ENCODE data around the gene CCDC171. TPM values are rescaled to one million over a fixed set of nuclear protein-coding genes. Genes with fewer than 3 reads are reported as not detected.

CCDC171 gene
- total and polyA plus RNA-seq, 2 experiments from 2014 or later: 4.4 to 5.1 TPM

DNA sequence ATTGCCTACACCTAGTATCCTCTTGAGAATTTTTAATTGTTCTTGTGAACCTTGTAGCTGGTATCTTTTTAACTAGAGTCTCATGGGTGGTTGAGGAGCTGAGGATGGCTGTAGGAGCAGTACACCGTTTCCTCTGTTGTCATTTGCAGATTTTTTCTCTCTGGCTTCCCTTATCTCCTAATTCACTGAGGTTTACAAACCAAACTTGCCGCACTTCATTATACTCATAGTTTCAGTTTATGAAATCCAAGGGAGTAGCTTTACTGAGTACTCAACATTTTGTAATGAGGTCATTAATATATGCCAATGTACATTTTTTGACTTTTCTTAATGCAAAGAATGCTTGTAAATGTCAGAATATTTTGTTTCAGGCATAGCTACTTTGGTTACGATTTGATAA is 154.2 kb downstream of the CCDC171 start (continued):
- TF ChIP-seq CTCF (conservative IDR thresholded peaks at IDR 0.05; ENCODE audit: low read depth in 2 of 2): no peak
- TF ChIP-seq CREB1 (CRISPR knock-in tag; IDR thresholded peaks at IDR 0.05; ENCODE audit: low read depth): no peak
- TF ChIP-seq, protein P1, sequence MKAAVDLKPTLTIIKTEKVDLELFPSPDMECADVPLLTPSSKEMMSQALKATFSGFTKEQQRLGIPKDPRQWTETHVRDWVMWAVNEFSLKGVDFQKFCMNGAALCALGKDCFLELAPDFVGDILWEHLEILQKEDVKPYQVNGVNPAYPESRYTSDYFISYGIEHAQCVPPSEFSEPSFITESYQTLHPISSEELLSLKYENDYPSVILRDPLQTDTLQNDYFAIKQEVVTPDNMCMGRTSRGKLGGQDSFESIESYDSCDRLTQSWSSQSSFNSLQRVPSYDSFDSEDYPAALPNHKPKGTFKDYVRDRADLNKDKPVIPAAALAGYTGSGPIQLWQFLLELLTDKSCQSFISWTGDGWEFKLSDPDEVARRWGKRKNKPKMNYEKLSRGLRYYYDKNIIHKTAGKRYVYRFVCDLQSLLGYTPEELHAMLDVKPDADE (IDR thresholded peaks at IDR 0.05): no peak
- no peak for TF ChIP-seq NANOG (IDR thresholded peaks at IDR 0.05; ENCODE audit: borderline replicate concordance)
- TF ChIP-seq EZH2phosphoT487 (IDR thresholded peaks at IDR 0.05; ENCODE audit: unreplicated experiment): no peak
- TF ChIP-seq POLR2AphosphoS5 (IDR thresholded peaks at IDR 0.05; ENCODE audit: low read depth): no peak
- no peak for TF ChIP-seq STAT1 (IDR thresholded peaks at IDR 0.05; ENCODE audit: unreplicated experiment)
- TF ChIP-seq EZH2 (IDR thresholded peaks at IDR 0.05; ENCODE audit: low read depth, unreplicated experiment): no peak
- no peak for TF ChIP-seq ZNF114 (CRISPR knock-in tag; IDR thresholded peaks at IDR 0.05)

DNA sequence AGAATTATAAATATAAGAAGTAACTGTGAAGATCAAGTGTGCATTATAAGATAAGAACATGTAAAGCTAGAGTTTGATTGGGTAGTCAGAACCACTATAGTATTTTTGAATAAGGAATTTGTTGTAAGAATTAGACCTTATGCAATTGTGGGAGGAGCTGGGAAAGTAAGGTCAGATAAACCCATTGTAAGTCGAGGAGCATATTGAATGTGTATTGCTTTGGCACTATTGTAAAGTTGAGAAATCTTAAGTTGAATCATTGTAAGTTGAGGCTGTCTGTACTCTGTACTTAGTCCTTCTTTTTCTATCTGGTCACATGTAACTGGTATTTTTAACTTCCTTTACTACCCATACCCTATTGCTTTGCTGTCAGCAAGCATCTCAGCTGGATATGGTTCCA is 158.7 kb downstream of the CCDC171 start:
- Histone ChIP-seq H3K4me2 (no peak overlapping the region), H2AFZ (no peak overlapping the region), H3K9me2 (ENCODE audit: insufficient read depth) (no peaks in the 10 kb centered on the region; the same call in 1 of the 2 replicates), H3K36me3 (ENCODE audit: insufficient read depth) (no peaks in the 10 kb centered on the region), H4K20me1 (replicated peaks; ENCODE audit: insufficient read depth) (no peaks in the 10 kb centered on the region), H3K79me2 (replicated peaks; ENCODE audit: insufficient read depth) (no peaks in the 10 kb centered on the region), H3K4me1 (ENCODE audit: insufficient read depth) (no peaks in the 10 kb centered on the region), H3K4me3 (no peak overlapping the region), H3K27ac (ENCODE audit: low read depth) (no peak overlapping the region), H3K27me3 (ENCODE audit: insufficient read depth) (no peaks in the 10 kb centered on the region), H3F3A (replicated peaks; ENCODE audit: low read depth) (no peaks in the 10 kb centered on the region)
- Mint-ChIP-seq H3K9me3 (no peaks in the 10 kb centered on the region), H3K27me3 (ENCODE audit: insufficient read depth, low read depth, poor library complexity) (no peaks in the 10 kb centered on the region), H3K4me3 (no peak overlapping the region), H3K4me1 (no peaks in the 10 kb centered on the region), H3K36me3 (ENCODE audit: low read depth) (no peaks in the 10 kb centered on the region), H3K27ac (no peak overlapping the region)
- ATAC-seq (no peak), DNase-seq (ENCODE audit: low spot score) (no peak)
- no peak for TF ChIP-seq ZNF331 (CRISPR knock-in tag; IDR thresholded peaks at IDR 0.05; ENCODE audit: low read depth)
- TF ChIP-seq, protein P2, sequence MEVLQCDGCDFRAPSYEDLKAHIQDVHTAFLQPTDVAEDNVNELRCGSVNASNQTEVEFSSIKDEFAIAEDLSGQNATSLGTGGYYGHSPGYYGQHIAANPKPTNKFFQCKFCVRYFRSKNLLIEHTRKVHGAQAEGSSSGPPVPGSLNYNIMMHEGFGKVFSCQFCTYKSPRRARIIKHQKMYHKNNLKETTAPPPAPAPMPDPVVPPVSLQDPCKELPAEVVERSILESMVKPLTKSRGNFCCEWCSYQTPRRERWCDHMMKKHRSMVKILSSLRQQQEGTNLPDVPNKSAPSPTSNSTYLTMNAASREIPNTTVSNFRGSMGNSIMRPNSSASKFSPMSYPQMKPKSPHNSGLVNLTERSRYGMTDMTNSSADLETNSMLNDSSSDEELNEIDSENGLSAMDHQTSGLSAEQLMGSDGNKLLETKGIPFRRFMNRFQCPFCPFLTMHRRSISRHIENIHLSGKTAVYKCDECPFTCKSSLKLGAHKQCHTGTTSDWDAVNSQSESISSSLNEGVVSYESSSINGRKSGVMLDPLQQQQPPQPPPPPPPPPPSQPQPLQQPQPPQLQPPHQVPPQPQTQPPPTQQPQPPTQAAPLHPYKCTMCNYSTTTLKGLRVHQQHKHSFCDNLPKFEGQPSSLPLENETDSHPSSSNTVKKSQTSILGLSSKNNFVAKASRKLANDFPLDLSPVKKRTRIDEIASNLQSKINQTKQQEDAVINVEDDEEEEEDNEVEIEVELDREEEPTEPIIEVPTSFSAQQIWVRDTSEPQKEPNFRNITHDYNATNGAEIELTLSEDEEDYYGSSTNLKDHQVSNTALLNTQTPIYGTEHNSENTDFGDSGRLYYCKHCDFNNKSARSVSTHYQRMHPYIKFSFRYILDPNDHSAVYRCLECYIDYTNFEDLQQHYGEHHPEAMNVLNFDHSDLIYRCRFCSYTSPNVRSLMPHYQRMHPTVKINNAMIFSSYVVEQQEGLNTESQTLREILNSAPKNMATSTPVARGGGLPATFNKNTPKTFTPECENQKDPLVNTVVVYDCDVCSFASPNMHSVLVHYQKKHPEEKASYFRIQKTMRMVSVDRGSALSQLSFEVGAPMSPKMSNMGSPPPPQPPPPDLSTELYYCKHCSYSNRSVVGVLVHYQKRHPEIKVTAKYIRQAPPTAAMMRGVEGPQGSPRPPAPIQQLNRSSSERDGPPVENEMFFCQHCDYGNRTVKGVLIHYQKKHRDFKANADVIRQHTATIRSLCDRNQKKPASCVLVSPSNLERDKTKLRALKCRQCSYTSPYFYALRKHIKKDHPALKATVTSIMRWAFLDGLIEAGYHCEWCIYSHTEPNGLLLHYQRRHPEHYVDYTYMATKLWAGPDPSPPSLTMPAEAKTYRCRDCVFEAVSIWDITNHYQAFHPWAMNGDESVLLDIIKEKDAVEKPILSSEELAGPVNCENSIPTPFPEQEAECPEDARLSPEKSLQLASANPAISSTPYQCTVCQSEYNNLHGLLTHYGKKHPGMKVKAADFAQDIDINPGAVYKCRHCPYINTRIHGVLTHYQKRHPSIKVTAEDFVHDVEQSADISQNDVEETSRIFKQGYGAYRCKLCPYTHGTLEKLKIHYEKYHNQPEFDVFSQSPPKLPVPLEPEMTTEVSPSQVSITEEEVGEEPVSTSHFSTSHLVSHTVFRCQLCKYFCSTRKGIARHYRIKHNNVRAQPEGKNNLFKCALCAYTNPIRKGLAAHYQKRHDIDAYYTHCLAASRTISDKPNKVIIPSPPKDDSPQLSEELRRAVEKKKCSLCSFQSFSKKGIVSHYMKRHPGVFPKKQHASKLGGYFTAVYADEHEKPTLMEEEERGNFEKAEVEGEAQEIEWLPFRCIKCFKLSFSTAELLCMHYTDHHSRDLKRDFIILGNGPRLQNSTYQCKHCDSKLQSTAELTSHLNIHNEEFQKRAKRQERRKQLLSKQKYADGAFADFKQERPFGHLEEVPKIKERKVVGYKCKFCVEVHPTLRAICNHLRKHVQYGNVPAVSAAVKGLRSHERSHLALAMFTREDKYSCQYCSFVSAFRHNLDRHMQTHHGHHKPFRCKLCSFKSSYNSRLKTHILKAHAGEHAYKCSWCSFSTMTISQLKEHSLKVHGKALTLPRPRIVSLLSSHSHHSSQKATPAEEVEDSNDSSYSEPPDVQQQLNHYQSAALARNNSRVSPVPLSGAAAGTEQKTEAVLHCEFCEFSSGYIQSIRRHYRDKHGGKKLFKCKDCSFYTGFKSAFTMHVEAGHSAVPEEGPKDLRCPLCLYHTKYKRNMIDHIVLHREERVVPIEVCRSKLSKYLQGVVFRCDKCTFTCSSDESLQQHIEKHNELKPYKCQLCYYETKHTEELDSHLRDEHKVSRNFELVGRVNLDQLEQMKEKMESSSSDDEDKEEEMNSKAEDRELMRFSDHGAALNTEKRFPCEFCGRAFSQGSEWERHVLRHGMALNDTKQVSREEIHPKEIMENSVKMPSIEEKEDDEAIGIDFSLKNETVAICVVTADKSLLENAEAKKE (CRISPR knock-in tag; IDR thresholded peaks at IDR 0.05): no peak
- TF ChIP-seq, protein P3, sequence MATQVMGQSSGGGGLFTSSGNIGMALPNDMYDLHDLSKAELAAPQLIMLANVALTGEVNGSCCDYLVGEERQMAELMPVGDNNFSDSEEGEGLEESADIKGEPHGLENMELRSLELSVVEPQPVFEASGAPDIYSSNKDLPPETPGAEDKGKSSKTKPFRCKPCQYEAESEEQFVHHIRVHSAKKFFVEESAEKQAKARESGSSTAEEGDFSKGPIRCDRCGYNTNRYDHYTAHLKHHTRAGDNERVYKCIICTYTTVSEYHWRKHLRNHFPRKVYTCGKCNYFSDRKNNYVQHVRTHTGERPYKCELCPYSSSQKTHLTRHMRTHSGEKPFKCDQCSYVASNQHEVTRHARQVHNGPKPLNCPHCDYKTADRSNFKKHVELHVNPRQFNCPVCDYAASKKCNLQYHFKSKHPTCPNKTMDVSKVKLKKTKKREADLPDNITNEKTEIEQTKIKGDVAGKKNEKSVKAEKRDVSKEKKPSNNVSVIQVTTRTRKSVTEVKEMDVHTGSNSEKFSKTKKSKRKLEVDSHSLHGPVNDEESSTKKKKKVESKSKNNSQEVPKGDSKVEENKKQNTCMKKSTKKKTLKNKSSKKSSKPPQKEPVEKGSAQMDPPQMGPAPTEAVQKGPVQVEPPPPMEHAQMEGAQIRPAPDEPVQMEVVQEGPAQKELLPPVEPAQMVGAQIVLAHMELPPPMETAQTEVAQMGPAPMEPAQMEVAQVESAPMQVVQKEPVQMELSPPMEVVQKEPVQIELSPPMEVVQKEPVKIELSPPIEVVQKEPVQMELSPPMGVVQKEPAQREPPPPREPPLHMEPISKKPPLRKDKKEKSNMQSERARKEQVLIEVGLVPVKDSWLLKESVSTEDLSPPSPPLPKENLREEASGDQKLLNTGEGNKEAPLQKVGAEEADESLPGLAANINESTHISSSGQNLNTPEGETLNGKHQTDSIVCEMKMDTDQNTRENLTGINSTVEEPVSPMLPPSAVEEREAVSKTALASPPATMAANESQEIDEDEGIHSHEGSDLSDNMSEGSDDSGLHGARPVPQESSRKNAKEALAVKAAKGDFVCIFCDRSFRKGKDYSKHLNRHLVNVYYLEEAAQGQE (IDR thresholded peaks at IDR 0.05; ENCODE audit: unreplicated experiment): no peak
- TF ChIP-seq EZH2phosphoT487 (IDR thresholded peaks at IDR 0.05; ENCODE audit: unreplicated experiment): no peak
- no peak for TF ChIP-seq NANOG (IDR thresholded peaks at IDR 0.05; ENCODE audit: borderline replicate concordance)
- TF ChIP-seq ZNF114 (CRISPR knock-in tag; IDR thresholded peaks at IDR 0.05): no peak

Measured in GM23338 (cell line).